SK-N-SH (cell line): Measurements from ENCODE around the gene GEMIN7. TPM values are rescaled to one million over a fixed set of nuclear protein-coding genes. Genes with fewer than 3 reads are reported as not detected.

Source experiments
- CTCF ChIA-PET: fragments of 300-600, 350-600 bp; formaldehyde crosslinking; extraction: SDS; loops from one replicate; lab custom pipeline; 2021; lab: Yijun Ruan, JAX
- POLR2A ChIA-PET: fragments of 350-600 bp; sonication (Branson Sonifier 250); formaldehyde crosslinking; extraction: SDS; loops from one replicate; lab custom pipeline; 2020; ENCODE audit warnings: antibody characterized with exemption, inconsistent platforms; lab: Yijun Ruan, JAX
- DNase-seq: peaks from one replicate; pipeline ENCODE4 v3.0.0; 2012
- H2AFZ ChIP-seq: fragments of 200-600 bp; sonication (generic); 2 replicates; pipeline ENCODE4 v1.8.1; 2016; ENCODE audit warnings: antibody characterized with exemption, mild to moderate bottlenecking, low read depth
- H3F3A ChIP-seq: fragments of 200-600 bp; sonication (generic); replicated peaks from 2 replicates; pipeline ENCODE3; 2016; ENCODE audit warnings: antibody characterized with exemption, mild to moderate bottlenecking; ENCODE audit not compliant: insufficient read depth
- H3K27ac ChIP-seq, 2 experiments: fragments of 200-500 bp in 1 of 2; fragments of 200-600 bp in 1 of 2; sonication (Bioruptor generic) in 1 of 2; sonication (generic), shearing (Covaris generic) in 1 of 2; 2 replicates each; pipeline versions ENCODE4 v1.5.1 to v1.6.1; 2014 to 2016; ENCODE audit warnings: low read depth in 2 of 2, inconsistent platforms in 1 of 2, low read length in 1 of 2, mild to moderate bottlenecking in 1 of 2, mixed read lengths in 1 of 2
- H3K27me3 ChIP-seq: fragments of 200-600 bp; sonication (generic), shearing (Covaris generic); 2 replicates; pipeline ENCODE4 v1.6.1; 2016; ENCODE audit warnings: mixed run types; ENCODE audit not compliant: insufficient read depth
- H3K36me3 ChIP-seq, 2 experiments: fragments of 200-500 bp in 1 of 2; fragments of 200-600 bp in 1 of 2; sonication (Bioruptor generic) in 1 of 2; sonication (generic) in 1 of 2; replicated peaks in 1 of 2; 2 replicates each; pipeline versions ENCODE3 to v1.5.1; 2014 to 2016; ENCODE audit warnings: low read length in 1 of 2, mild to moderate bottlenecking in 1 of 2; ENCODE audit not compliant: insufficient read depth in 2 of 2, control insufficient read depth in 1 of 2
- H3K4me1 ChIP-seq, 2 experiments: fragments of 200-500 bp in 1 of 2; fragments of 200-600 bp in 1 of 2; sonication (Bioruptor generic) in 1 of 2; sonication (generic), shearing (Covaris generic) in 1 of 2; 2 replicates each; pipeline versions ENCODE4 v1.5.1 to v1.6.1; 2014 to 2016; ENCODE audit warnings: low read depth in 1 of 2, low read length in 1 of 2, mixed run types in 1 of 2; ENCODE audit not compliant: insufficient read depth in 2 of 2, control insufficient read depth in 1 of 2
- H3K4me2 ChIP-seq: fragments of 200-600 bp; sonication (generic), shearing (Covaris generic); 2 replicates; pipeline ENCODE4 v1.6.1; 2017; ENCODE audit warnings: mixed run types
- H3K4me3 ChIP-seq, 2 experiments: fragments of 200-500 bp in 1 of 2; fragments of 200-600 bp in 1 of 2; sonication (Bioruptor generic) in 1 of 2; sonication (generic), shearing (Covaris generic) in 1 of 2; 2 replicates each; pipeline versions ENCODE4 v1.5.1 to v1.8.1; 2014 to 2016; ENCODE audit warnings: low read depth in 2 of 2, inconsistent platforms in 1 of 2, low read length in 1 of 2, mild to moderate bottlenecking in 1 of 2, mixed read lengths in 1 of 2, moderate library complexity in 1 of 2
- H3K79me2 ChIP-seq: fragments of 200-600 bp; sonication (generic); 2 replicates; pipeline ENCODE4 v1.8.1; 2017; ENCODE audit warnings: mild to moderate bottlenecking; ENCODE audit not compliant: insufficient read depth
- H3K9ac ChIP-seq: fragments of 200-600 bp; sonication (generic); 2 replicates; pipeline ENCODE4 v1.6.1; 2017; ENCODE audit warnings: mixed run types
- H3K9me2 ChIP-seq: fragments of 200-600 bp; sonication (generic); 2 replicates; pipeline ENCODE4 v1.6.1; 2017; ENCODE audit warnings: mixed run types
- H3K9me3 ChIP-seq: fragments of 200-600 bp; sonication (generic); 2 replicates; pipeline ENCODE4 v1.6.1; 2017; ENCODE audit warnings: mixed run types, mild to moderate bottlenecking, moderate library complexity
- H4K20me1 ChIP-seq: fragments of 200-600 bp; sonication (generic); 2 replicates; pipeline ENCODE4 v1.6.1; 2017; ENCODE audit warnings: mild to moderate bottlenecking, mixed run types; ENCODE audit not compliant: insufficient read depth
- EP300 ChIP-seq, 2 experiments: IDR thresholded peaks; 2 replicates each; pipeline versions ENCODE4 v1.4.0 to v1.6.1; 2012; ENCODE audit warnings: borderline replicate concordance in 1 of 2, low read depth in 1 of 2, low read length in 1 of 2
- FOXJ3 ChIP-seq: sonication (generic); formaldehyde crosslinking; IDR thresholded peaks from 2 replicates; pipeline ENCODE4 v1.5.1; 2020; ENCODE audit warnings: mild to moderate bottlenecking, missing genetic modification reagents
- JUND ChIP-seq: IDR thresholded peaks from 2 replicates; pipeline ENCODE4 v1.4.0; 2012
- MAX ChIP-seq: IDR thresholded peaks from 2 replicates; pipeline ENCODE4 v1.4.0; 2012; ENCODE audit warnings: low read depth
- MEF2A ChIP-seq: IDR thresholded peaks from 2 replicates; pipeline ENCODE4 v1.4.0; 2012; ENCODE audit warnings: low read depth, borderline replicate concordance
- MXI1 ChIP-seq: IDR thresholded peaks from 2 replicates; pipeline ENCODE4 v1.6.1; 2012; ENCODE audit warnings: mild to moderate bottlenecking, low read depth, low read length, improper control_type of control experiment
- RCOR1 ChIP-seq: fragments of 150-350 bp; IDR thresholded peaks from 2 replicates; pipeline ENCODE4 v1.6.1; 2017; ENCODE audit warnings: antibody characterized with exemption, low read length
- REST ChIP-seq: IDR thresholded peaks from 2 replicates; pipeline ENCODE4 v1.6.1; 2012; ENCODE audit warnings: mild to moderate bottlenecking, low read depth, low read length, moderate library complexity
- TCF12 ChIP-seq: IDR thresholded peaks from 2 replicates; pipeline ENCODE4 v1.4.0; 2012
- USF1 ChIP-seq: IDR thresholded peaks from 2 replicates; pipeline ENCODE4 v1.4.0; 2012; ENCODE audit warnings: low read depth, borderline replicate concordance
- ZBTB33 ChIP-seq: IDR thresholded peaks from 2 replicates; pipeline ENCODE4 v1.4.0; 2012; ENCODE audit warnings: low read depth, borderline replicate concordance
- WGBS: methylation state at CpG from one replicate; pipeline ENCODE4 v1.1.6; 2017; ENCODE audit warnings: low lambda C conversion rate; 5-methylcytosine and 5-hydroxymethylcytosine counted together
- polyA plus RNA-seq, 3 experiments: library from polyadenylated mRNA; depleted of rRNA; stranded (reverse); fragments of >200 nt; gene quantifications; 2 replicates each; pipeline ENCODE4 v1.2.3, GENCODE V29; 2012

GEMIN7 gene
- polyA plus RNA-seq, 1 of the 3 experiments (the other 2 are of a cell fraction), result 28.7 TPM

GRCh38 chr19:45100201-45100600 lies 21.1 kb downstream of the GEMIN7 start:
- Histone ChIP-seq H3F3A (peaks cover 13% of the 10 kb centered on the region), H3K9ac (no peak overlapping the region), H3K4me2 (peak overlapping the region; percentile 77; the same call in 1 of the 2 replicates), H3K27ac (no peak overlapping the region), H3K9me3 (no peaks in the 10 kb centered on the region), H2AFZ (no peak overlapping the region), H3K4me3 (no peak overlapping the region), H4K20me1 (peaks cover 92% of the 10 kb centered on the region), H3K79me2 (peaks cover 97% of the 10 kb centered on the region), H3K4me1 (peaks cover 14 to 32% of the 10 kb centered on the region in 2 experiments; a peak in 3 of 4 replicates), H3K9me2 (no peaks in the 10 kb centered on the region), H3K36me3 (no peaks in the 10 kb centered on the region), H3K27me3 (no peaks in the 10 kb centered on the region)
- TF ChIP-seq MAX, result no peak
- TF ChIP-seq EP300 (IDR thresholded peaks at IDR 0.05; ENCODE audit: borderline replicate concordance in 1 of 2, low read depth in 1 of 2, low read length in 1 of 2), result no peak
- ChIA-PET CTCF (no interaction called here), POLR2A (no interaction called here)
- DNase-seq, result no peak
- WGBS, result 96% methylated on average over 3 of the region's 3 CpGs

GRCh38 chr19:45100846-45101252 lies 21.8 kb downstream of the GEMIN7 start:
- H3K9ac ChIP-seq, result no peak overlapping the region
- DNase-seq, result no peak

More at GRCh38 chr19:45100846-45101252, 21.8 kb downstream of the GEMIN7 start:
- H3K36me3 ChIP-seq, result no peaks in the 10 kb centered on the region
- peaks cover 92% of the 10 kb centered on the region for H4K20me1 ChIP-seq
- TF ChIP-seq ZBTB33 (no peak), MXI1 (no peak), TCF12 (no peak), JUND (no peak), RCOR1 (no peak), MEF2A (no peak), REST (no peak), USF1 (no peak), FOXJ3 (CRISPR knock-in tag) (no peak)
- WGBS, result 97% methylated on average over 8 of the region's 8 CpGs
- H3K27ac ChIP-seq, result no peak overlapping the region
- POLR2A ChIA-PET, result interaction anchor here (1.9 kb wide), 1 partner anchor 8 kb away, joined by 4 read pairs; the partner anchor contains the start of gene PPP1R37
- CTCF ChIA-PET, result no interaction called here
- H3K9me3 ChIP-seq, result no peaks in the 10 kb centered on the region
- H3K4me3 ChIP-seq, result no peak overlapping the region
- H3K79me2 ChIP-seq, result peaks cover 97% of the 10 kb centered on the region
- H3K9me2 ChIP-seq, result no peaks in the 10 kb centered on the region
- H2AFZ ChIP-seq, result no peak overlapping the region
- peaks cover 13% of the 10 kb centered on the region for H3F3A ChIP-seq
- peaks cover 14 to 32% of the 10 kb centered on the region in 2 experiments; a peak in 3 of 4 replicates for H3K4me1 ChIP-seq
- H3K27me3 ChIP-seq, result no peaks in the 10 kb centered on the region
- no peak overlapping the region for H3K4me2 ChIP-seq
